Keratinocyte (primary cell): ENCODE results near the gene C10orf71.

Experiments
- EZH2 ChIP-seq: IDR thresholded peaks from one replicate; pipeline ENCODE4 v1.6.1; 2012; ENCODE audit warnings: inconsistent platforms, mild to moderate bottlenecking, low read length, moderate library complexity
- TF ChIP-seq, protein P1 (sequence below), 3 experiments: IDR thresholded peaks in 1 of 3; conservative IDR thresholded peaks in 1 of 3; optimal IDR thresholded peaks in 1 of 3; 2 replicates in 2 of 3; 3 replicates in 1 of 3; pipeline versions ENCODE3 to v1.5.1; 2011; ENCODE audit warnings: low read length in 3 of 3, mild to moderate bottlenecking in 3 of 3, moderate library complexity in 2 of 3, control low read depth in 1 of 3, inconsistent platforms in 1 of 3; ENCODE audit not compliant: insufficient read depth in 2 of 3; ENCODE audit errors: extremely low read depth in 1 of 3

DNA sequence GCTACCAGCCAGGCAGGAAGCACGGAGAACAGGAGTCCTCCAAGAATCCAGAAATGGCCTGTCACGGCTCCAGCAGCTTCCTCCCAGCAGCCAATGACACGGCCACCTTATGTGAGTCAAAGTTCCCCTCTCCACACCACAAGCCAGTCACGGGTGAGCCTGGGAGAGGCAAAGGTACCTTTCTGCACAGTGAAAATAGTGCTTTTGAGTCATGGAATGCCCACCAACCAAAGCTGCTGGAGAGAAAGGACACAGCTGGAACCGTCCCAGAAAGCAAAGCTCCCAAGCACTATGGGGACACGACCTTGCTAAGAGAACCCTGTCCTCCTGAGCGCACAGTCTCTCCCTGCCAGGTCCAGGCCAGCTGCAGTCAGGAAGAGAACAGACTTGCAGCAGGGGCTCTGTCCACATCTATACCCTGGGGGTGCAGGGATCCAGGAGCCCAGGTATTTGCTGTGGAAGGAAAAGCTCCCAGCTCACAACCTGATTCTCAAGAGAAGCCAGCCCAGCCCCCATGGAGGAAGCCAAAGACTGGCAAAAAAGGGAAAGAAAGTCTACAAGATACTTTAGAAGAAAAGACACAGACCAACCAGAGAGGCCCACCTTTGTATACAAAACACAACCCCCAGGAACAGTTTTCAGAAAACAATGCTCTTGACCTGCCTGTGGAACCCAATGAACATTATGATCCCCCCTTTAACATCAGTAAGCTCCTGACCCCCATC, 24.4 kb downstream of the C10orf71 start:
- TF ChIP-seq, protein P1, sequence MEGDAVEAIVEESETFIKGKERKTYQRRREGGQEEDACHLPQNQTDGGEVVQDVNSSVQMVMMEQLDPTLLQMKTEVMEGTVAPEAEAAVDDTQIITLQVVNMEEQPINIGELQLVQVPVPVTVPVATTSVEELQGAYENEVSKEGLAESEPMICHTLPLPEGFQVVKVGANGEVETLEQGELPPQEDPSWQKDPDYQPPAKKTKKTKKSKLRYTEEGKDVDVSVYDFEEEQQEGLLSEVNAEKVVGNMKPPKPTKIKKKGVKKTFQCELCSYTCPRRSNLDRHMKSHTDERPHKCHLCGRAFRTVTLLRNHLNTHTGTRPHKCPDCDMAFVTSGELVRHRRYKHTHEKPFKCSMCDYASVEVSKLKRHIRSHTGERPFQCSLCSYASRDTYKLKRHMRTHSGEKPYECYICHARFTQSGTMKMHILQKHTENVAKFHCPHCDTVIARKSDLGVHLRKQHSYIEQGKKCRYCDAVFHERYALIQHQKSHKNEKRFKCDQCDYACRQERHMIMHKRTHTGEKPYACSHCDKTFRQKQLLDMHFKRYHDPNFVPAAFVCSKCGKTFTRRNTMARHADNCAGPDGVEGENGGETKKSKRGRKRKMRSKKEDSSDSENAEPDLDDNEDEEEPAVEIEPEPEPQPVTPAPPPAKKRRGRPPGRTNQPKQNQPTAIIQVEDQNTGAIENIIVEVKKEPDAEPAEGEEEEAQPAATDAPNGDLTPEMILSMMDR (optimal IDR thresholded peaks at IDR 0.05 in 1 of 3, IDR thresholded peaks at IDR 0.05 in 1 of 3, conservative IDR thresholded peaks at IDR 0.05 in 1 of 3; ENCODE audit: extremely low read depth in 1 of 3, insufficient read depth in 2 of 3, low read length in 3 of 3): no peak
- TF ChIP-seq EZH2: no peak
